Loucy (cell line): ENCODE measurements around the gene ROPN1.

Experiments used
- CTCF ChIP-seq: fragments of 200-600 bp; sonication (generic); conservative IDR thresholded peaks from 2 replicates; pipeline ENCODE4 v1.5.1; 2014; ENCODE audit warnings: mild to moderate bottlenecking, antibody characterized with exemption, low read length
- EZH2phosphoT487 ChIP-seq: fragments of 200-600 bp; IDR thresholded peaks from 2 replicates; pipeline ENCODE4 v1.6.1; 2018; ENCODE audit warnings: antibody characterized with exemption, mild to moderate bottlenecking, moderate library complexity, borderline replicate concordance

DNA sequence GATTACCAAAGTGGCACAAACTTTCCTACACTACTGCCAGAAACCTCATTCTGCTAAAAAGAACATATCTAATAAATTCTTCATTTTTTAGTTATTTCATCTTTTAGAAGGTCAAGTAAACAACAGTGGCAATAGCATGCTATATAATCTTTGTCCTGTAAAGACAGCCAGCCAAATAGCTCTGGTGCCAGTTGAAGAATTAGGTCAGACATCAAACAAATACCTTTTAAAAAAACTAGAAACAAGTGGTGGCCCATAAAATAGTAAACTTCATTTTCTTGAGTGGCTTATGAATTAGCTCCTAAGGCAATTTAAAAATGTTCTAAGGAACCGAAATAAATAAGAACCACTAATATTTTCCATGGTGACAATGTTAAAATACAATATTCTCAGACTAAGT is 50.4 kb downstream of the ROPN1 start:
- TF ChIP-seq CTCF (no peak), EZH2phosphoT487 (no peak)
